Right lobe of liver (tissue), 4 donors: ENCODE results near the gene IGSF9.

Experiments
- CTCF ChIP-seq, 4 donors: fragments of 200-600 bp in 3 of 4; fragments of 450-650 bp in 1 of 4; IDR thresholded peaks; one replicate each; pipeline versions ENCODE4 v1.5.1 to v1.8.0; 2016 to 2022; ENCODE audit warnings: antibody characterized with exemption in 4 of 4, mild to moderate bottlenecking in 2 of 4
- POLR2A ChIP-seq: fragments of 450-650 bp; IDR thresholded peaks from one replicate; pipeline ENCODE4 v1.6.1; 2017; ENCODE audit warnings: antibody characterized with exemption, mild to moderate bottlenecking
- donor health status: DM: no; HTN: no; CAD: no.
- donor health status: DM: no; HTN: no; CAD: no.
- donor health status: DM: no; HTN: yes; CAD: no.

GRCh38 chr1:159953536-159954515 lies 8.4 kb upstream of the IGSF9 start, which contains the start of gene SLAMF9:
- no peak for TF ChIP-seq CTCF (IDR thresholded peaks at IDR 0.05)
- no peak for TF ChIP-seq POLR2A
